ENCODE measurements around the gene WNT7B.

WNT7B gene

GRCh38 chr22:45922661-45923060 lies 54.3 kb downstream of the WNT7B start:
- DNase-seq: no peak

GRCh38 chr22:45922256-45922655 lies 54.7 kb downstream of the WNT7B start:
- no peak for DNase-seq

GRCh38 chr22:45919504-45920286 lies 57.3 kb downstream of the WNT7B start:
- no peak for DNase-seq

- DNase-seq: no peak
Measured at GRCh38 chr22:45918459-45919370, 58.2 kb downstream of the WNT7B start.

GRCh38 chr22:45917700-45918458 lies 59.1 kb downstream of the WNT7B start:
- no peak for DNase-seq

GRCh38 chr22:45917146-45917545 lies 59.8 kb downstream of the WNT7B start:
- DNase-seq: no peak

- DNase-seq: no peak
Measured at GRCh38 chr22:45916515-45916914, 60.4 kb downstream of the WNT7B start.

GRCh38 chr22:45915841-45916240 lies 61.1 kb downstream of the WNT7B start:
- DNase-seq: no peak

- no peak for DNase-seq
Measured at GRCh38 chr22:45915151-45915550, 61.8 kb downstream of the WNT7B start.

- no peak for DNase-seq
Measured at GRCh38 chr22:45914309-45914708, 62.7 kb downstream of the WNT7B start.

GRCh38 chr22:45912910-45913309 lies 64.1 kb downstream of the WNT7B start:
- DNase-seq: no peak

GRCh38 chr22:45911601-45912271 lies 65.2 kb downstream of the WNT7B start:
- DNase-seq: no peak

- no peak for DNase-seq
Measured at GRCh38 chr22:45910928-45911467, 66.0 kb downstream of the WNT7B start.

GRCh38 chr22:45908961-45909360 lies 68.0 kb downstream of the WNT7B start:
- no peak for DNase-seq

- no peak for DNase-seq
Measured at GRCh38 chr22:45907996-45908395, 69.0 kb downstream of the WNT7B start.

GRCh38 chr22:45907378-45907777 lies 69.6 kb downstream of the WNT7B start:
- DNase-seq: no peak

- no peak for DNase-seq
Measured at GRCh38 chr22:45906946-45907345, 70.0 kb downstream of the WNT7B start.

- DNase-seq: no peak
Measured at GRCh38 chr22:45905924-45906865, 70.8 kb downstream of the WNT7B start.

GRCh38 chr22:45905326-45905923 lies 71.5 kb downstream of the WNT7B start:
- DNase-seq: no peak

- DNase-seq: no peak
Measured at GRCh38 chr22:45904236-45904635, 72.7 kb downstream of the WNT7B start.
